HG03575 (cell line): Measurements from ENCODE around the gene BSND.

ENCODE experiments used
- ATAC-seq: cut with Tn5 transposase; IDR thresholded peaks from one replicate; pipeline ENCODE4 v1.9.1; 2021; ENCODE audit not compliant: unreplicated experiment, insufficient number of reproducible peaks, low FRiP score; ENCODE audit errors: extremely low read depth

BSND gene

GRCh38 chr1:54989473-54989872 lies 9.3 kb upstream of the BSND start:
- ATAC-seq = no peak

- ATAC-seq = no peak
Observed at GRCh38 chr1:54989968-54990810, 8.5 kb upstream of the BSND start.

GRCh38 chr1:54990916-54991315 lies 7.8 kb upstream of the BSND start:
- no peak for ATAC-seq

GRCh38 chr1:54991939-54992338 lies 6.8 kb upstream of the BSND start:
- ATAC-seq = no peak

GRCh38 chr1:54993140-54993539 lies 5.6 kb upstream of the BSND start:
- ATAC-seq = no peak

- ATAC-seq = no peak
Observed at GRCh38 chr1:54994355-54994990, 4.3 kb upstream of the BSND start.

GRCh38 chr1:54995013-54995760 lies 3.5 kb upstream of the BSND start:
- ATAC-seq = no peak

GRCh38 chr1:54995835-54996234 lies 2.9 kb upstream of the BSND start:
- ATAC-seq = no peak

GRCh38 chr1:54996359-54996868 lies 2.3 kb upstream of the BSND start:
- no peak for ATAC-seq

GRCh38 chr1:54996869-54997710 lies 1.6 kb upstream of the BSND start:
- ATAC-seq = no peak

- ATAC-seq = no peak
Observed at GRCh38 chr1:54997711-54997986, 1.1 kb upstream of the BSND start.

GRCh38 chr1:54998100-54998499 lies 633 bp upstream of the BSND start:
- no peak for ATAC-seq

- ATAC-seq = no peak
Observed at GRCh38 chr1:55000110-55001085, 1.7 kb downstream of the BSND start.

GRCh38 chr1:55001311-55001710 lies 2.6 kb downstream of the BSND start:
- no peak for ATAC-seq

GRCh38 chr1:55002686-55003085 lies 4.0 kb downstream of the BSND start:
- no peak for ATAC-seq

GRCh38 chr1:55005351-55006140 lies 6.8 kb downstream of the BSND start:
- no peak for ATAC-seq

GRCh38 chr1:55006931-55007330 lies 8.2 kb downstream of the BSND start:
- ATAC-seq = no peak
